ENCODE measurements around the gene C10orf120.

GRCh38 chr10:122713091-122713885 lies 13.6 kb upstream of the C10orf120 start:
- TF ChIP-seq POLR2A (IDR thresholded peaks at IDR 0.05): no peak
- no peak for TF ChIP-seq CTCF (IDR thresholded peaks at IDR 0.05)

All from uterus (tissue), 2 donors.